A549 (cell line): ENCODE measurements around the gene SPATA2L. TPM values are rescaled to one million over a fixed set of nuclear protein-coding genes. Genes with fewer than 3 reads are reported as not detected.

Experiments used
- ATAC-seq, 2 experiments: fragments of 200-7000 bp in 1 of 2; fragments of >200 bp in 1 of 2; cut with Nextera tagmentation in 1 of 2; cut with Tn5 transposase in 1 of 2; 3 replicates each; pipeline versions ENCODE4 v1.8.0 to v1.9.1; 2018 to 2020; ENCODE audit warnings: mild to moderate bottlenecking in 1 of 2, moderate library complexity in 1 of 2
- CTCF ChIA-PET: fragments of 300-600 bp; sonication (Branson Sonifier 250); formaldehyde crosslinking; extraction: SDS; loops from one replicate; lab custom pipeline; 2021; ENCODE audit warnings: antibody characterized with exemption, inconsistent platforms; lab: Yijun Ruan, JAX
- POLR2A ChIA-PET: fragments of 350-600 bp; formaldehyde crosslinking; extraction: SDS; loops from one replicate; lab custom pipeline; 2021; ENCODE audit warnings: antibody characterized with exemption, inconsistent platforms; lab: Yijun Ruan, JAX
- DNase-seq, 2 experiments: peaks; one replicate each; pipeline versions ENCODE4 v3.0.0 to v3.0.0-alpha.2; 2011 to 2016; ENCODE audit warnings: low read depth in 1 of 2, low spot score in 1 of 2
- FAIRE-seq: peaks from 2 replicates; lab custom pipeline; 2011; peaks lifted over from hg19 to GRCh38; lab: Jason Lieb, UNC
- H3K27ac ChIP-seq, 2 experiments: fragments of >200 bp; sonication (Bioruptor Twin); formaldehyde crosslinking; 3 replicates each; pipeline ENCODE4 v1.5.1; 2016 to 2017
- H3K4me1 ChIP-seq: fragments of >200 bp; sonication (Bioruptor Twin); formaldehyde crosslinking; 3 replicates; pipeline ENCODE4 v1.6.1; 2016
- H3K4me2 ChIP-seq: fragments of >200 bp; sonication (Bioruptor Twin); formaldehyde crosslinking; 3 replicates; pipeline ENCODE4 v1.6.1; 2016
- H3K4me3 ChIP-seq: fragments of >200 bp; sonication (Bioruptor Twin); formaldehyde crosslinking; 3 replicates; pipeline ENCODE4 v1.5.1; 2016
- H3K9me3 ChIP-seq: fragments of >200 bp; sonication (Bioruptor Twin); formaldehyde crosslinking; 3 replicates; pipeline ENCODE4 v1.6.1; 2016
- BHLHE40 ChIP-seq: IDR thresholded peaks from 2 replicates; pipeline ENCODE4 v1.6.1; 2012; ENCODE audit warnings: low read depth, low read length, inconsistent platforms
- CBX8 ChIP-seq: fragments of 200-600 bp; sonication (generic); IDR thresholded peaks from 2 replicates; pipeline ENCODE4 v1.6.1; 2016
- CEBPB ChIP-seq, 2 experiments: fragments of >200 bp in 1 of 2; sonication (Bioruptor Twin) in 1 of 2; formaldehyde crosslinking in 1 of 2; IDR thresholded peaks; 2 replicates each; pipeline ENCODE4 v1.6.1; 2012 to 2016
- ESRRA ChIP-seq: fragments of 150-350 bp; IDR thresholded peaks from 2 replicates; pipeline ENCODE4 v1.6.1; 2014; ENCODE audit warnings: mild to moderate bottlenecking, low read length, borderline replicate concordance
- FOSL2 ChIP-seq, 2 experiments: fragments of 450-650 bp in 1 of 2; fragments of >200 bp in 1 of 2; sonication (Bioruptor Twin) in 1 of 2; formaldehyde crosslinking; IDR thresholded peaks; 2 replicates each; pipeline versions ENCODE4 v1.5.0 to v1.6.1; 2016 to 2020; ENCODE audit warnings: mild to moderate bottlenecking in 1 of 2, moderate library complexity in 1 of 2
- GATA3 ChIP-seq: IDR thresholded peaks from 2 replicates; pipeline ENCODE4 v1.6.1; 2012; ENCODE audit warnings: borderline replicate concordance
- HEYL ChIP-seq: fragments of 250-450 bp; sonication (Bioruptor Pico); IDR thresholded peaks from 2 replicates; pipeline ENCODE4 v1.8.0; 2021; ENCODE audit warnings: mild to moderate bottlenecking, moderate library complexity
- HOXB13 ChIP-seq: fragments of 250-450 bp; sonication (Bioruptor Pico); IDR thresholded peaks from 2 replicates; pipeline ENCODE4 v1.5.0; 2020; ENCODE audit warnings: low read depth, mild to moderate bottlenecking, moderate library complexity
- HOXB5 ChIP-seq: fragments of 250-450 bp; sonication (Bioruptor Pico); IDR thresholded peaks from 2 replicates; pipeline ENCODE4 v1.5.0; 2020; ENCODE audit warnings: mild to moderate bottlenecking, moderate library complexity
- JUNB ChIP-seq: fragments of >200 bp; sonication (Bioruptor Twin); formaldehyde crosslinking; IDR thresholded peaks from 2 replicates; pipeline ENCODE4 v1.6.1; 2016
- MAFK ChIP-seq: fragments of 450-650 bp; IDR thresholded peaks from 2 replicates; pipeline ENCODE4 v1.6.1; 2014; ENCODE audit not compliant: partially characterized antibody
- MAZ ChIP-seq: fragments of 150-350 bp; IDR thresholded peaks from 2 replicates; pipeline ENCODE4 v1.6.1; 2014; ENCODE audit warnings: antibody characterized with exemption, low read depth, low read length, borderline replicate concordance
- NR3C1 ChIP-seq: fragments of >200 bp; sonication (Bioruptor Twin); formaldehyde crosslinking; IDR thresholded peaks from 3 replicates; pipeline ENCODE4 v1.6.1; 2017
- RARB ChIP-seq: fragments of 250-450 bp; sonication (Bioruptor Pico); IDR thresholded peaks from 2 replicates; pipeline ENCODE4 v1.8.0; 2021; ENCODE audit warnings: mild to moderate bottlenecking, moderate library complexity
- REST ChIP-seq: fragments of 200-600 bp; sonication (generic); IDR thresholded peaks from 2 replicates; pipeline ENCODE4 v1.6.1; 2016; ENCODE audit warnings: antibody characterized with exemption, mild to moderate bottlenecking, moderate library complexity
- TFCP2L1 ChIP-seq: fragments of 250-450 bp; sonication (Bioruptor Pico); IDR thresholded peaks from 2 replicates; pipeline ENCODE4 v1.5.0; 2021; ENCODE audit warnings: mild to moderate bottlenecking
- USF2 ChIP-seq: fragments of 450-650 bp; IDR thresholded peaks from 2 replicates; pipeline ENCODE4 v1.6.1; 2014; ENCODE audit warnings: antibody characterized with exemption
- ZC3H11A ChIP-seq: fragments of 450-650 bp; IDR thresholded peaks from 2 replicates; pipeline ENCODE4 v1.6.1; 2014; ENCODE audit warnings: antibody characterized with exemption, mild to moderate bottlenecking
- WGBS: methylation state at CpG from one replicate; pipeline ENCODE4 v1.1.6; 2017; ENCODE audit errors: missing lambda C conversion rate; 5-methylcytosine and 5-hydroxymethylcytosine counted together
- polyA plus RNA-seq, 4 experiments: library from polyadenylated mRNA; depleted of rRNA in 3 of 4; stranded (reverse); fragments of >200 nt; fragmentation: RNase III in 1 of 4; extraction: RNeasy Plus Mini Kit Qiagen cat#74134 plus additional on column Dnase treatment in 1 of 4; gene quantifications; 2 replicates in 3 of 4; 3 replicates in 1 of 4; pipeline ENCODE4 v1.2.3, GENCODE V29; 2011 to 2017
- TF ChIP-seq, protein P1 (sequence below): fragments of >200 bp; sonication (Bioruptor Twin); formaldehyde crosslinking; IDR thresholded peaks from 3 replicates; pipeline ENCODE4 v1.6.1; 2016
- TF ChIP-seq, protein P2 (sequence below): IDR thresholded peaks from 2 replicates; pipeline ENCODE4 v1.6.1; 2012
- TF ChIP-seq, protein P3 (sequence below): fragments of 250-450 bp; sonication (Bioruptor Pico); IDR thresholded peaks from 2 replicates; pipeline ENCODE4 v1.5.0; 2020; ENCODE audit warnings: low read depth, mild to moderate bottlenecking, moderate library complexity
- TF ChIP-seq, protein P4 (sequence below): IDR thresholded peaks from 2 replicates; pipeline ENCODE4 v1.6.1; 2012
- TF ChIP-seq, protein P5 (sequence below): fragments of >200 bp; sonication (Bioruptor Twin); formaldehyde crosslinking; IDR thresholded peaks from 3 replicates; pipeline ENCODE4 v1.5.1; 2016

Gene SPATA2L
- polyA plus RNA-seq, 2 of the 4 experiments (the other 2 are of a cell fraction), result 3.5 to 5.2 TPM

DNA sequence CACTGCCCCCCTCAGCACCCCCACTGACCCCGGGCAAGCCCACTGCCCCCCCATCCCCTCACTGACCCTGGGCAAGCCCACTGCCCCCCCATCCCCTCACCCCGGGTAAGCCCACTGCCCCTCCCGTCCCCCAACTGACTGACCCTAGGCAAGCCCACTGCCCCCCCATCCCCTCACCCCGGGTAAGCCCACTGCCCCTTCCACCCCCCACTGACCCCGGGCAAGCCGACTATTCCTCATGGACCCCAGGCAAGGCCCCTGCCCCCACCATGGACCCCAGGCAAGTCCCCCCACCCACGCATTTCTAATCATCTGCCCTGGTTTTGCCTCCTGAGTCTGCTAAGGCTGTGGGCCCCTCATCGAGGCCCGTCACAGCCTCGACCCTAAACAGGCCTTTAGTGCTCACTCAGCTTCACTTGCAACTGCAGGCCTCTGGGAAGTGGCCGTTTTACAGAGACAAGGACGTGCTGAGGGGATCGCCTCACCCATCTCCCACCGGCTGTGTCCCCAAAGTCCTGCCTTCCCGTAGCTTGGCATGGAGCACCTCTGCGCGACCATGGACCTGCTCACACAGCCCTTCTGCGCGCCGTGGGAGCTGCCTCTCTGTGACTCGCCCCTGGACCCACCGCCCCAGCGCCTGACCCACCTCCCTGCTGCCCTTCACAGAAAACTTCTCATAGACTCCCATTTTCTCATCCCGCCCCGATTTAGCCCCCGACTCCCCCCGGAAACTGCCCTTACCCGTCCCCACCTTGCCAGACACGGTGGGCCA is 15.6 kb upstream of the SPATA2L start (continued):
- TF ChIP-seq, protein P1, sequence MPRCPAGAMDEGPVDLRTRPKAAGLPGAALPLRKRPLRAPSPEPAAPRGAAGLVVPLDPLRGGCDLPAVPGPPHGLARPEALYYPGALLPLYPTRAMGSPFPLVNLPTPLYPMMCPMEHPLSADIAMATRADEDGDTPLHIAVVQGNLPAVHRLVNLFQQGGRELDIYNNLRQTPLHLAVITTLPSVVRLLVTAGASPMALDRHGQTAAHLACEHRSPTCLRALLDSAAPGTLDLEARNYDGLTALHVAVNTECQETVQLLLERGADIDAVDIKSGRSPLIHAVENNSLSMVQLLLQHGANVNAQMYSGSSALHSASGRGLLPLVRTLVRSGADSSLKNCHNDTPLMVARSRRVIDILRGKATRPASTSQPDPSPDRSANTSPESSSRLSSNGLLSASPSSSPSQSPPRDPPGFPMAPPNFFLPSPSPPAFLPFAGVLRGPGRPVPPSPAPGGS, result no peak
- TF ChIP-seq ZC3H11A (no peak), TFCP2L1 (CRISPR knock-in tag) (no peak), CBX8 (no peak)
- TF ChIP-seq, protein P2, sequence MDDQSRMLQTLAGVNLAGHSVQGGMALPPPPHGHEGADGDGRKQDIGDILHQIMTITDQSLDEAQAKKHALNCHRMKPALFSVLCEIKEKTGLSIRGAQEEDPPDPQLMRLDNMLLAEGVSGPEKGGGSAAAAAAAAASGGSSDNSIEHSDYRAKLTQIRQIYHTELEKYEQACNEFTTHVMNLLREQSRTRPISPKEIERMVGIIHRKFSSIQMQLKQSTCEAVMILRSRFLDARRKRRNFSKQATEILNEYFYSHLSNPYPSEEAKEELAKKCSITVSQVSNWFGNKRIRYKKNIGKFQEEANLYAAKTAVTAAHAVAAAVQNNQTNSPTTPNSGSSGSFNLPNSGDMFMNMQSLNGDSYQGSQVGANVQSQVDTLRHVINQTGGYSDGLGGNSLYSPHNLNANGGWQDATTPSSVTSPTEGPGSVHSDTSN, result no peak; the same call in 1 of the 2 replicates

DNA sequence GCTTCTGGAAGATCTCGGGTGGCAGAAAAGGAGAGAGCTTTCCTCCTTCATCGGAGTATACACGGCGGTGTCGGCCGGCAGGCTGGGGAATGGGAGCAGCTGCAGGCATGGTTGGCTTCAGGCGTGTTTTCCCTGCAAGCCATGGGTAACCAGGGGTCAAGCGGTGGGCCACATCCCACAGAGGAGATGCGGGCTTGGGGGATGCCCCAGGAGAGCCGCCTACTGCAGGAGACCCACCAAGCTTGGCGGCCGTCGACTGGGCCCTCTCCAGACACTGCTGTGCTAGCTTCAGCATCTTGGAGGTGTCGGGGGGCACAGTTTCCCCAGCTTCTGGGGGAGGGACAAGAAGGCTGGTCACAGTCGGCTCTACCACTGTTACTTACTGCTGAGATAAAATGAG is 15.0 kb upstream of the SPATA2L start:
- no peak for TF ChIP-seq USF2
- TF ChIP-seq, protein P3, sequence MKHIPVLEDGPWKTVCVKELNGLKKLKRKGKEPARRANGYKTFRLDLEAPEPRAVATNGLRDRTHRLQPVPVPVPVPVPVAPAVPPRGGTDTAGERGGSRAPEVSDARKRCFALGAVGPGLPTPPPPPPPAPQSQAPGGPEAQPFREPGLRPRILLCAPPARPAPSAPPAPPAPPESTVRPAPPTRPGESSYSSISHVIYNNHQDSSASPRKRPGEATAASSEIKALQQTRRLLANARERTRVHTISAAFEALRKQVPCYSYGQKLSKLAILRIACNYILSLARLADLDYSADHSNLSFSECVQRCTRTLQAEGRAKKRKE, result no peak
- TF ChIP-seq BHLHE40, result no peak
- TF ChIP-seq, protein P4, sequence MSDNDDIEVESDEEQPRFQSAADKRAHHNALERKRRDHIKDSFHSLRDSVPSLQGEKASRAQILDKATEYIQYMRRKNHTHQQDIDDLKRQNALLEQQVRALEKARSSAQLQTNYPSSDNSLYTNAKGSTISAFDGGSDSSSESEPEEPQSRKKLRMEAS, result no peak
- TF ChIP-seq NR3C1, result no peak
- TF ChIP-seq REST, result no peak
- TF ChIP-seq MAZ, result no peak
- no peak for TF ChIP-seq HOXB13 (CRISPR knock-in tag)
- no peak for TF ChIP-seq CEBPB (IDR thresholded peaks at IDR 0.05)
- no peak for TF ChIP-seq FOSL2 (IDR thresholded peaks at IDR 0.05)
- TF ChIP-seq FOSL2 (CRISPR knock-in tag; IDR thresholded peaks at IDR 0.05), result no peak
- TF ChIP-seq MAFK, result no peak
- TF ChIP-seq CBX8, result no peak
- no peak for TF ChIP-seq ZC3H11A
- TF ChIP-seq ESRRA, result no peak
- no peak for TF ChIP-seq HOXB5 (CRISPR knock-in tag)
- TF ChIP-seq JUNB, result no peak
- TF ChIP-seq RARB, result no peak
- no peak for TF ChIP-seq HEYL (CRISPR knock-in tag)
- TF ChIP-seq, protein P5, sequence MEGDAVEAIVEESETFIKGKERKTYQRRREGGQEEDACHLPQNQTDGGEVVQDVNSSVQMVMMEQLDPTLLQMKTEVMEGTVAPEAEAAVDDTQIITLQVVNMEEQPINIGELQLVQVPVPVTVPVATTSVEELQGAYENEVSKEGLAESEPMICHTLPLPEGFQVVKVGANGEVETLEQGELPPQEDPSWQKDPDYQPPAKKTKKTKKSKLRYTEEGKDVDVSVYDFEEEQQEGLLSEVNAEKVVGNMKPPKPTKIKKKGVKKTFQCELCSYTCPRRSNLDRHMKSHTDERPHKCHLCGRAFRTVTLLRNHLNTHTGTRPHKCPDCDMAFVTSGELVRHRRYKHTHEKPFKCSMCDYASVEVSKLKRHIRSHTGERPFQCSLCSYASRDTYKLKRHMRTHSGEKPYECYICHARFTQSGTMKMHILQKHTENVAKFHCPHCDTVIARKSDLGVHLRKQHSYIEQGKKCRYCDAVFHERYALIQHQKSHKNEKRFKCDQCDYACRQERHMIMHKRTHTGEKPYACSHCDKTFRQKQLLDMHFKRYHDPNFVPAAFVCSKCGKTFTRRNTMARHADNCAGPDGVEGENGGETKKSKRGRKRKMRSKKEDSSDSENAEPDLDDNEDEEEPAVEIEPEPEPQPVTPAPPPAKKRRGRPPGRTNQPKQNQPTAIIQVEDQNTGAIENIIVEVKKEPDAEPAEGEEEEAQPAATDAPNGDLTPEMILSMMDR, result no peak
- no peak for TF ChIP-seq GATA3
- WGBS, result 91% methylated on average over 13 of the region's 15 CpGs
- CTCF ChIA-PET, result interaction anchor here (0.9 to 6.8 kb wide), 6 partner anchors 11 to 144 kb away, joined by 3 to 77 read pairs (median 6); partner anchors contain the start of gene SPATA2L
- Histone ChIP-seq H3K27ac (no peak overlapping the region), H3K4me2 (no peak overlapping the region), H3K9me3 (peaks cover 3% of the 10 kb centered on the region; the same call in 1 of the 3 replicates), H3K4me3 (no peak overlapping the region), H3K4me1 (peaks cover 28% of the 10 kb centered on the region)
- ATAC-seq (no peak), DNase-seq (no peak), FAIRE-seq (no peak)
- POLR2A ChIA-PET, result no interaction called here
